Kasumi-1 (cell line): ENCODE data around the gene TEX35.

Source experiments
- DNase-seq, 2 experiments: peaks; one replicate each; lab custom pipeline; 2025; lab: John Stamatoyannopoulos, UW

The TEX35 gene

GRCh38 chr1:178520803-178521202 lies 7.9 kb downstream of the TEX35 start:
- DNase-seq, result no peak

- no peak for DNase-seq
Measured at GRCh38 chr1:178521241-178521640, 8.3 kb downstream of the TEX35 start.

GRCh38 chr1:178527117-178527516 lies 14.2 kb downstream of the TEX35 start:
- no peak for DNase-seq

- DNase-seq, result no peak
Measured at GRCh38 chr1:178528228-178528952, 15.5 kb downstream of the TEX35 start.

- no peak for DNase-seq
Measured at GRCh38 chr1:178528953-178529335, 16.0 kb downstream of the TEX35 start.

GRCh38 chr1:178529364-178530036 lies 16.6 kb downstream of the TEX35 start:
- DNase-seq, result no peak

GRCh38 chr1:178530037-178530402 lies 17.1 kb downstream of the TEX35 start:
- no peak for DNase-seq

- DNase-seq, result no peak
Measured at GRCh38 chr1:178530502-178530901, 17.6 kb downstream of the TEX35 start.

- DNase-seq, result no peak
Measured at GRCh38 chr1:178531887-178532286, 19.0 kb downstream of the TEX35 start.

GRCh38 chr1:178532392-178532791 lies 19.5 kb downstream of the TEX35 start:
- peak; percentile 72 to 84 for DNase-seq

- DNase-seq, result no peak
Measured at GRCh38 chr1:178533121-178533946, 20.4 kb downstream of the TEX35 start.

GRCh38 chr1:178534137-178534868 lies 21.4 kb downstream of the TEX35 start:
- DNase-seq, result no peak

GRCh38 chr1:178536329-178536728 lies 23.4 kb downstream of the TEX35 start:
- DNase-seq, result no peak

- DNase-seq, result no peak
Measured at GRCh38 chr1:178536844-178537371, 24.0 kb downstream of the TEX35 start.

- no peak for DNase-seq
Measured at GRCh38 chr1:178537382-178538090, 24.6 kb downstream of the TEX35 start.

- DNase-seq, result no peak
Measured at GRCh38 chr1:178538192-178538916, 25.4 kb downstream of the TEX35 start.

- DNase-seq, result no peak
Measured at GRCh38 chr1:178539291-178539690, 26.4 kb downstream of the TEX35 start.

GRCh38 chr1:178540204-178540603 lies 27.3 kb downstream of the TEX35 start:
- no peak for DNase-seq

- DNase-seq, result no peak
Measured at GRCh38 chr1:178540646-178541045, 27.7 kb downstream of the TEX35 start.

- no peak for DNase-seq
Measured at GRCh38 chr1:178541379-178541778, 28.5 kb downstream of the TEX35 start.
